K562 (cell line): Measurements from ENCODE around the gene PHOX2A. TPM values are rescaled to one million over a fixed set of nuclear protein-coding genes. Genes with fewer than 3 reads are reported as not detected.

Source experiments
- BDP1 ChIP-seq: IDR thresholded peaks from 3 replicates; pipeline ENCODE4 v1.6.1; 2011; ENCODE audit not compliant: insufficient read length, insufficient read depth
- KLF6 ChIP-seq: fragments of 250-450 bp; sonication (Bioruptor Pico); IDR thresholded peaks from 2 replicates; pipeline ENCODE4 v1.4.0; 2020; ENCODE audit warnings: mild to moderate bottlenecking, moderate library complexity, borderline replicate concordance
- NFATC3 ChIP-seq: fragments of 450-650 bp; IDR thresholded peaks from 2 replicates; pipeline ENCODE4 v1.6.1; 2017; ENCODE audit warnings: mild to moderate bottlenecking
- NR2C2 ChIP-seq, 2 experiments: fragments of 200-800 bp in 1 of 2; sonication (Bioruptor generic) in 1 of 2; sonication (generic) in 1 of 2; formaldehyde crosslinking in 1 of 2; IDR thresholded peaks; 2 replicates each; pipeline versions ENCODE4 v1.6.1 to v1.8.0; 2016 to 2022; ENCODE audit warnings: mild to moderate bottlenecking in 1 of 2, missing compliant biosample characterization in 1 of 2, missing genetic modification characterization in 1 of 2, missing genetic modification reagents in 1 of 2
- RERE ChIP-seq: sonication (generic); formaldehyde crosslinking; IDR thresholded peaks from 2 replicates; pipeline ENCODE4 v1.8.0; 2023; ENCODE audit warnings: missing genetic modification reagents, mild to moderate bottlenecking, borderline replicate concordance
- U2AF1 ChIP-seq: fragments of 200-400 bp; formaldehyde crosslinking; optimal IDR thresholded peaks from 2 replicates; pipeline ENCODE3; 2017; ENCODE audit warnings: mild to moderate bottlenecking, low read depth, low read length, moderate library complexity
- ZFP30 ChIP-seq: fragments of 250-450 bp; sonication (Bioruptor Pico); IDR thresholded peaks from 2 replicates; pipeline ENCODE4 v1.8.0; 2022; ENCODE audit warnings: moderate library complexity, mild to moderate bottlenecking, inconsistent platforms, borderline replicate concordance
- ZNF23 ChIP-seq: fragments of 250-450 bp; sonication (Bioruptor Pico); IDR thresholded peaks from 2 replicates; pipeline ENCODE4 v1.4.0; 2020; ENCODE audit warnings: mild to moderate bottlenecking
- ZNF324 ChIP-seq: fragments of 250-450 bp; sonication (Bioruptor Pico); IDR thresholded peaks from 2 replicates; pipeline ENCODE4 v1.4.0; 2020; ENCODE audit warnings: mild to moderate bottlenecking
- polyA plus RNA-seq, 8 experiments: library from polyadenylated mRNA; depleted of rRNA in 4 of 8; stranded (reverse) in 5 of 8; unstranded in 3 of 8; fragments of >200 nt; fragmentation: Nextera tagmentation in 2 of 8; fragmentation: Illumina TruSeq in 1 of 8; extraction: Ambion mirVana in 2 of 8; extraction: Trizol in 1 of 8; gene quantifications; 2 replicates each; pipeline versions ENCODE4 v1.2.1 to v1.2.3, GENCODE V29; 2011 to 2014; ENCODE audit warnings: inconsistent platforms in 1 of 8, missing spikeins in 1 of 8
- total RNA-seq, 7 experiments: library from RNA; depleted of rRNA in 6 of 7; stranded (reverse); fragments of >200 nt in 6 of 7; fragmentation: Illumina TruSeq in 2 of 7; extraction: Trizol in 2 of 7; gene quantifications; 2 replicates each; pipeline versions ENCODE4 v1.2.1 to v1.2.3, GENCODE V29; 2011 to 2021; ENCODE audit warnings: low replicate concordance in 1 of 7

PHOX2A gene
- total and polyA plus RNA-seq, 9 of the 15 experiments (the other 6 are each of a cell fraction or from before 2014, with no cell fraction given): not detected

- TF ChIP-seq RERE (CRISPR knock-in tag) (no peak), BDP1 (no peak), ZFP30 (CRISPR knock-in tag) (no peak), ZNF324 (CRISPR knock-in tag) (no peak), NR2C2 (CRISPR knock-in tag; IDR thresholded peaks at IDR 0.05) (no peak), NR2C2 (tag; IDR thresholded peaks at IDR 0.05) (no peak), NFATC3 (no peak), U2AF1 (no peak), ZNF23 (CRISPR knock-in tag) (no peak), KLF6 (CRISPR knock-in tag) (no peak)
Observed at GRCh38 chr11:72241291-72241781, 2.6 kb downstream of the PHOX2A start (continued).
